Ascending aorta (tissue), 2 donors: Measurements from ENCODE around the gene KLHL30. TPM values are rescaled to one million over a fixed set of nuclear protein-coding genes. Genes with fewer than 3 reads are reported as not detected.
A peak's percentile ranks its signal among the peaks of the same experiment; 100 is the strongest.

Experiments used
- DNase-seq, 2 donors: peaks; one replicate each; pipeline ENCODE4 v3.0.0-alpha.2; 2019; ENCODE audit warnings: low spot score in 2 of 2
- H3K27ac ChIP-seq, 2 donors: fragments of 200-600 bp; sonication (generic); one replicate each; pipeline ENCODE4 v1.5.1; 2016 to 2017; ENCODE audit warnings: mild to moderate bottlenecking in 1 of 2
- H3K27me3 ChIP-seq: fragments of 200-600 bp; sonication (generic); one replicate; pipeline ENCODE4 v1.5.1; 2017
- H3K36me3 ChIP-seq, 2 donors: fragments of 200-600 bp; sonication (generic); one replicate each; pipeline ENCODE4 v1.5.1; 2016
- H3K4me1 ChIP-seq, 2 donors: fragments of 200-600 bp; sonication (generic); one replicate each; pipeline ENCODE4 v1.5.1; 2016 to 2017; ENCODE audit warnings: mild to moderate bottlenecking in 1 of 2
- H3K4me3 ChIP-seq, 2 donors: fragments of 200-600 bp; sonication (generic); one replicate each; pipeline ENCODE4 v1.5.1; 2016 to 2017; ENCODE audit warnings: mild to moderate bottlenecking in 1 of 2
- H3K9me3 ChIP-seq, 2 donors: fragments of 200-600 bp; sonication (generic); one replicate each; pipeline ENCODE4 v1.5.1; 2016
- CTCF ChIP-seq, 3 experiments: fragments of 200-600 bp in 2 of 3; fragments of 450-650 bp in 1 of 3; sonication (generic) in 2 of 3; IDR thresholded peaks; one replicate each; pipeline ENCODE4 v1.5.1; 2016 to 2019; ENCODE audit warnings: antibody characterized with exemption in 3 of 3, mild to moderate bottlenecking in 1 of 3, moderate library complexity in 1 of 3
- intact Hi-C: fragments of 100-400 bp; cut with DNase I; formaldehyde crosslinking; loops from one replicate; pipeline ENCODE4 v1.15.1; 2023
- total RNA-seq: library from RNA; depleted of rRNA; stranded (reverse); fragments of >200 nt; gene quantifications from one replicate; pipeline ENCODE4 v1.1.0, GENCODE V29; 2016

Gene KLHL30
- total RNA-seq, 1 donor from 2014 or later: 28.2 TPM

GRCh38 chr2:238125127-238125885 lies 13.2 kb upstream of the KLHL30 start:
- H3K4me1 ChIP-seq: peaks cover 0 to under 1% of the 10 kb centered on the region in 2 donors
- no peak for TF ChIP-seq CTCF (IDR thresholded peaks at IDR 0.05)
- H3K4me3 ChIP-seq: no peak overlapping the region
- no peak overlapping the region for H3K27ac ChIP-seq
- DNase-seq: no peak
- H3K27me3 ChIP-seq: no peaks in the 10 kb centered on the region
- no peaks in the 10 kb centered on the region for H3K36me3 ChIP-seq
- no peaks in the 10 kb centered on the region for H3K9me3 ChIP-seq
- intact Hi-C loops: no loop called here

DNA sequence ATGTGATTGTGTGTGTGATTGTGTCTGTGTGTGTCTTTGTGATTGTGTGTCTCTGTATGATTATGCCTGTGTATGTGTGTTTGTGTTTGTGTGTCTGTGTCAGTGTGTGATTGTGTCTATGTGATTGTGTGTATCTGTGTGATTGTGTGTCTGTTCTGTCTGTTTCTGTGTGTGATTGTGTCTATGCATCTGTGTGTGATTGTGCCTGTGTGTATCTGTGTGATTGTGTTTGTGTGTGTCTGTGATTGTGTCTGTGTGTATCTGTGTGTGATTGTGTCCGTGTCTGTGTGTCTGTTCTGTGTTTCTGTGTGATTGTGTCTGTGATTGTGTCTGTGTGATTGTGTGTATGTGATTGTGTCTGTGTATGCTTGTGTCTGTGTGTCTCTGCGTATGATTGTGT lies 12.1 kb upstream of the KLHL30 start:
- TF ChIP-seq CTCF (IDR thresholded peaks at IDR 0.05): no peak
- Histone ChIP-seq H3K9me3 (no peaks in the 10 kb centered on the region), H3K36me3 (no peaks in the 10 kb centered on the region), H3K4me3 (no peak overlapping the region), H3K4me1 (no peaks in the 10 kb centered on the region), H3K27me3 (no peaks in the 10 kb centered on the region), H3K27ac (no peak overlapping the region)
- no peak for DNase-seq
- intact Hi-C loops: no loop called here

DNA sequence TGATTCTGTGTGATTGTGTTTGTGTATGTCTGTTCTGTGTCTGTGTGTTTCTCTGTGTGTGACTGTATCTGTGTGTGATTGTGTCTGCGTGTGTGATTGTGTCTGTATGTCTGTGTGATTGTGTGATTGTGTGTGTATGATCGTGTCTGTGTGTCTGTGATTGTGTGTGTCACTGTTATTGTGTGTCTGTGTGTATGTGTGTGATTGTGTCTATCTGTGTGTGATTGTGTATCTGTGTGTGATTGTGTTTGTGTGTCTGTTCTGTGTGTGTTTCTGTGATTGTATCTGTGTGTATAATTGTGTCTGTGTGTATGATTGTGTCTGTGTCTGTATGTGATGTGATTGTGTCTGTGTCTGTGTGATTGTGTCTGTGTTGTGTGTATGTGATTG lies 11.7 kb upstream of the KLHL30 start:
- H3K36me3 ChIP-seq: no peaks in the 10 kb centered on the region
- H3K9me3 ChIP-seq: no peaks in the 10 kb centered on the region
- TF ChIP-seq CTCF (IDR thresholded peaks at IDR 0.05): no peak
- H3K27ac ChIP-seq: no peak overlapping the region
- no peak for DNase-seq
- no peaks in the 10 kb centered on the region for H3K27me3 ChIP-seq
- intact Hi-C loops: no loop called here
- H3K4me1 ChIP-seq: no peaks in the 10 kb centered on the region
- no peak overlapping the region for H3K4me3 ChIP-seq

- peak in 2 of 3 experiments; percentile 7 to 20 for TF ChIP-seq CTCF (IDR thresholded peaks at IDR 0.05)
- Histone ChIP-seq H3K27ac (no peak overlapping the region), H3K4me1 (no peaks in the 10 kb centered on the region), H3K36me3 (no peaks in the 10 kb centered on the region), H3K4me3 (no peak overlapping the region), H3K9me3 (no peaks in the 10 kb centered on the region), H3K27me3 (no peaks in the 10 kb centered on the region)
- DNase-seq: no peak
- intact Hi-C loops: no loop called here
These were observed 11.1 kb upstream of the KLHL30 start for GRCh38 chr2:238127165-238128060.

- intact Hi-C loops: no loop called here
- no peak for DNase-seq
- Histone ChIP-seq H3K9me3 (no peaks in the 10 kb centered on the region), H3K36me3 (no peaks in the 10 kb centered on the region), H3K27me3 (no peaks in the 10 kb centered on the region), H3K4me1 (no peaks in the 10 kb centered on the region), H3K27ac (no peak overlapping the region), H3K4me3 (no peak overlapping the region)
- TF ChIP-seq CTCF (IDR thresholded peaks at IDR 0.05): no peak
These were observed 10.4 kb upstream of the KLHL30 start for GRCh38 chr2:238128061-238128440.
